ENCODE results near the gene EFCAB14. TPM values are rescaled to one million over a fixed set of nuclear protein-coding genes. Genes with fewer than 3 reads are reported as not detected.
A peak's percentile ranks its signal among the peaks of the same experiment; 100 is the strongest.

The EFCAB14 gene
- total and polyA plus RNA-seq, 7 donors: 21.1 to 63.3 (median 52.0) TPM

- intact Hi-C loops (cut with DNase I): no loop called here
- Histone ChIP-seq H3K27me3 (ENCODE audit: insufficient read depth in 3 of 3, low read length in 2 of 3) (no peaks in the 10 kb centered on the region), H3K9me3 (no peaks in the 10 kb centered on the region), H3K27ac (no peak overlapping the region), H3K36me3 (ENCODE audit: insufficient read depth in 1 of 2, low read depth in 1 of 2) (peaks cover 0 to 38% of the 10 kb centered on the region in 2 donors), H3K4me3 (no peak overlapping the region), H3K4me1 (no peaks in the 10 kb centered on the region)
- WGBS, 3 donors: 68 to 73% (median 69%) methylated on average over 8 of the region's 8 CpGs
- TF ChIP-seq CTCF (IDR thresholded peaks at IDR 0.05): no peak
- no peak for ATAC-seq
- DNase-seq: no peak
Measured at GRCh38 chr1:46672696-46673095, 46.2 kb downstream of the EFCAB14 start.

GRCh38 chr1:46671554-46671953 lies 47.4 kb downstream of the EFCAB14 start, which contains the start of gene TEX38:
TSS of gene TEX38 (plus strand) at chr1:46671854. CDS start at chr1:46671935, 81 bp downstream.
- H3K27me3 ChIP-seq (ENCODE audit: insufficient read depth in 3 of 3, low read length in 2 of 3): no peaks in the 10 kb centered on the region
- peaks cover 0 to 30% of the 10 kb centered on the region in 2 donors for H3K36me3 ChIP-seq (ENCODE audit: insufficient read depth in 1 of 2, low read depth in 1 of 2)
- no peak for TF ChIP-seq CTCF (IDR thresholded peaks at IDR 0.05)
- peaks cover 10% of the 10 kb centered on the region for H3K4me1 ChIP-seq
- H3K9me3 ChIP-seq: no peaks in the 10 kb centered on the region
- intact Hi-C loops (cut with DNase I): no loop called here
- WGBS, 3 donors: 82 to 89% (median 84%) methylated on average over 3 of the region's 3 CpGs
- H3K27ac ChIP-seq: no peak within 1 kb of the TSS
- DNase-seq: no peak
- no peak for ATAC-seq
- no peak within 1 kb of the TSS for H3K4me3 ChIP-seq

GRCh38 chr1:46670134-46670533 lies 48.8 kb downstream of the EFCAB14 start:
- no peaks in the 10 kb centered on the region for H3K27me3 ChIP-seq (ENCODE audit: insufficient read depth in 3 of 3, low read length in 2 of 3)
- H3K27ac ChIP-seq: no peak overlapping the region
- 77 to 94% (median 80%) methylated on average over 1 of the region's 1 CpG for WGBS, 3 donors
- DNase-seq: no peak
- H3K9me3 ChIP-seq: no peaks in the 10 kb centered on the region
- no peak overlapping the region for H3K4me3 ChIP-seq
- peaks cover 17% of the 10 kb centered on the region for H3K4me1 ChIP-seq
- intact Hi-C loops (cut with DNase I): no loop called here
- TF ChIP-seq CTCF (IDR thresholded peaks at IDR 0.05): no peak
- peaks cover 0 to 30% of the 10 kb centered on the region in 2 donors for H3K36me3 ChIP-seq (ENCODE audit: insufficient read depth in 1 of 2, low read depth in 1 of 2)
- ATAC-seq: no peak

- peak; percentile 91 to 94 (median 93) for ATAC-seq
- no peaks in the 10 kb centered on the region for H3K9me3 ChIP-seq
- DNase-seq: peak; percentile 79 to 90
- peak within 1 kb of the TSS; percentile 79 for H3K27ac ChIP-seq
- peak within 1 kb of the TSS; percentile 96 for H3K4me3 ChIP-seq
- H3K4me1 ChIP-seq: peaks cover 17% of the 10 kb centered on the region
- H3K27me3 ChIP-seq (ENCODE audit: insufficient read depth in 3 of 3, low read length in 2 of 3): no peaks in the 10 kb centered on the region
- intact Hi-C loops (cut with DNase I): loop anchor here (5.0 kb wide), 4 partner anchors 46 to 54 kb away; partner anchors contain the start of genes EFCAB14 (in 1 of the 2) and MOB3C (in 1 of the 2)
- WGBS, 3 donors: 0 to 1% (median 0%) methylated on average over 60 to 91 of the region's 96 CpGs
- no peak for TF ChIP-seq CTCF (IDR thresholded peaks at IDR 0.05)
- H3K36me3 ChIP-seq (ENCODE audit: insufficient read depth in 1 of 2, low read depth in 1 of 2): peaks cover 6 to 37% of the 10 kb centered on the region in 2 donors
Measured at GRCh38 chr1:46667782-46668760, 50.8 kb downstream of the EFCAB14 start, which contains the start of gene ATPAF1. TSS of gene ATPAF1 (minus strand) at chr1:46668364. CDS start at chr1:46668322, 42 bp downstream.

Measured in psoas muscle (tissue), 8 donors.